Measurements from ENCODE around the gene FLNB. TPM values are rescaled to one million over a fixed set of nuclear protein-coding genes. Genes with fewer than 3 reads are reported as not detected.

Gene FLNB
- total and polyA plus RNA-seq, 10 of the 15 experiments (the other 5 are each of a cell fraction or from before 2014, with no cell fraction given) = 13.6 to 51.8 (median 26.4) TPM

- TF ChIP-seq KAT2A (conservative IDR thresholded peaks at IDR 0.05; ENCODE audit: control insufficient read depth, low read depth, low read length) (no peak), ZNF207 (IDR thresholded peaks at IDR 0.05; ENCODE audit: borderline replicate concordance) (no peak), JUNB (IDR thresholded peaks at IDR 0.05) (no peak), ZSCAN29 (IDR thresholded peaks at IDR 0.05) (0 out of 2 replicates have a peak, but pooled peaks have one; percentile 53), MEF2B (IDR thresholded peaks at IDR 0.05; ENCODE audit: partially characterized antibody, poor library complexity, severe bottlenecking) (peak; percentile 57), MXI1 (IDR thresholded peaks at IDR 0.05; ENCODE audit: low read depth, low read length) (no peak), KDM1A (IDR thresholded peaks at IDR 0.05; ENCODE audit: borderline replicate concordance) (no peak), ZNF274 (IDR thresholded peaks at IDR 0.05; ENCODE audit: insufficient read depth, insufficient read length) (no peak), TARDBP (IDR thresholded peaks at IDR 0.05; ENCODE audit: borderline replicate concordance) (no peak), ZBTB4 (CRISPR knock-in tag; IDR thresholded peaks at IDR 0.05) (no peak), SUZ12 (IDR thresholded peaks at IDR 0.05; ENCODE audit: unreplicated experiment) (no peak)
Measured at GRCh38 chr3:58008141-58009025, at the start of gene FLNB (continued).

Measured in GM12878 (cell line).